T-cell (primary cell): ENCODE measurements around the gene MT1M. TPM values are rescaled to one million over a fixed set of nuclear protein-coding genes. Genes with fewer than 3 reads are reported as not detected.
A peak's percentile ranks its signal among the peaks of the same experiment; 100 is the strongest.

Experiments
- ATAC-seq, 4 experiments: fragments of 200-7000 bp in 3 of 4; fragments of 150-1000 bp in 1 of 4; cut with Tn5 transposase; replicated peaks in 1 of 4; 1 replicate in 3 of 4; 2 replicates in 1 of 4; pipeline ENCODE4 v1.10.0; 2021; ENCODE audit warnings: moderate library complexity in 3 of 4, mild to moderate bottlenecking in 2 of 4, moderate number of reproducible peaks in 1 of 4
- CTCF ChIA-PET, 2 donors: fragments of 300-600 bp; sonication (Branson Sonifier 250); formaldehyde crosslinking; loops; one replicate each; lab custom pipeline; 2022; ENCODE audit warnings: antibody characterized with exemption in 2 of 2; lab: Charles Lee
- POLR2A ChIA-PET, 2 donors: fragments of 300-600 bp; sonication (Branson Sonifier 250); formaldehyde crosslinking; loops; one replicate each; lab custom pipeline; 2022; ENCODE audit warnings: antibody characterized with exemption in 2 of 2; lab: Charles Lee
- DNase-seq, 35 experiments: peaks; one replicate each; pipeline versions ENCODE4 v3.0.0 to v3.0.0-alpha.2; 2013 to 2023
- H3K27ac ChIP-seq: one replicate; pipeline ENCODE4 v1.5.1; 2013; ENCODE audit warnings: low read length
- H3K27me3 ChIP-seq, 2 experiments: replicated peaks in 1 of 2; 1 replicate in 1 of 2; 2 replicates in 1 of 2; pipeline versions ENCODE4 v1.6.1 to v1.7.0; 2013; ENCODE audit warnings: low read length in 1 of 2, mixed read lengths in 1 of 2; ENCODE audit not compliant: control insufficient read depth in 2 of 2, insufficient read depth in 2 of 2; ENCODE audit errors: extremely low read depth in 1 of 2
- H3K36me3 ChIP-seq, 2 donors: 1 replicate in 1 of 2; 2 replicates in 1 of 2; pipeline versions ENCODE4 v1.6.1 to v1.7.0; 2013; ENCODE audit warnings: low read length in 1 of 2; ENCODE audit not compliant: control insufficient read depth in 2 of 2, insufficient read depth in 1 of 2; ENCODE audit errors: extremely low read depth in 1 of 2
- H3K4me1 ChIP-seq, 2 experiments: 1 replicate in 1 of 2; 2 replicates in 1 of 2; pipeline versions ENCODE4 v1.6.1 to v1.7.0; 2013; ENCODE audit warnings: low read length in 2 of 2, mixed read lengths in 1 of 2; ENCODE audit not compliant: insufficient read depth in 2 of 2, control insufficient read depth in 1 of 2; ENCODE audit errors: extremely low read depth in 1 of 2
- H3K4me3 ChIP-seq, 2 donors: 1 replicate in 1 of 2; 2 replicates in 1 of 2; pipeline versions ENCODE4 v1.5.1 to v1.7.0; 2013; ENCODE audit warnings: mild to moderate bottlenecking in 2 of 2, low read length in 1 of 2, moderate library complexity in 1 of 2; ENCODE audit not compliant: control insufficient read depth in 1 of 2; ENCODE audit errors: extremely low read depth in 1 of 2
- H3K9me3 ChIP-seq: 2 replicates; pipeline ENCODE4 v1.7.0; 2013
- H3K27ac Mint-ChIP-seq, 2 donors: one replicate each; pipeline ENCODE4 v1.8.0; 2020 to 2021; ENCODE audit warnings: mild to moderate bottlenecking in 2 of 2, mixed read lengths in 2 of 2
- H3K27me3 Mint-ChIP-seq, 2 donors: one replicate each; pipeline ENCODE4 v1.8.0; 2021 to 2022; ENCODE audit warnings: mixed read lengths in 2 of 2
- H3K36me3 Mint-ChIP-seq: one replicate; pipeline ENCODE4 v1.8.0; 2021; ENCODE audit warnings: mixed read lengths
- H3K4me1 Mint-ChIP-seq, 3 donors: one replicate each; pipeline ENCODE4 v1.8.0; 2020 to 2022; ENCODE audit warnings: mixed read lengths in 3 of 3, mild to moderate bottlenecking in 1 of 3
- H3K4me3 Mint-ChIP-seq, 3 donors: one replicate each; pipeline ENCODE4 v1.8.0; 2020 to 2022; ENCODE audit warnings: mild to moderate bottlenecking in 3 of 3, mixed read lengths in 3 of 3, moderate library complexity in 3 of 3
- H3K9me3 Mint-ChIP-seq, 3 donors: one replicate each; pipeline ENCODE4 v1.8.0; 2020 to 2022; ENCODE audit warnings: mixed read lengths in 3 of 3
- WGBS: methylation state at CpG from one replicate; pipeline ENCODE4 v1.1.5; 2013; ENCODE audit warnings: missing lambda C conversion rate; ENCODE audit not compliant: insufficient coverage; 5-methylcytosine and 5-hydroxymethylcytosine counted together
- total RNA-seq, 35 experiments: library from RNA in 6 of 35; stranded (reverse) in 6 of 35; fragments of 120-200 nt in 1 of 35; gene quantifications; one replicate each; pipeline versions ENCODE4 v1.2.1 to v1.2.4 and lab custom pipeline; 2013 to 2026

The MT1M gene
- total RNA-seq, 5 donors from 2014 or later (not counting 1 experiment from before 2014, with no cell fraction given), result not detected

GRCh38 chr16:56601325-56601724 is 31.1 kb upstream of the MT1M start:
- no peak for ATAC-seq
- Mint-ChIP-seq H3K27ac (no peak overlapping the region), H3K4me3 (no peak overlapping the region), H3K27me3 (peaks cover 4 to 11% of the 10 kb centered on the region in 2 donors), H3K36me3 (no peaks in the 10 kb centered on the region), H3K4me1 (peaks cover 2 to 5% (median 4%) of the 10 kb centered on the region in 3 donors), H3K9me3 (no peaks in the 10 kb centered on the region)
- 61% methylated on average over 4 of the region's 9 CpGs for WGBS
- ChIA-PET POLR2A (no interaction called here), CTCF (interaction anchor here (0.7 to 2.0 kb wide), 4 partner anchors 9 to 238 kb away, joined by 4 to 11 read pairs (median 6); no protein-coding TSS in a partner anchor)
- no peaks in the 10 kb centered on the region for H3K36me3 ChIP-seq
- no peaks in the 10 kb centered on the region for H3K9me3 ChIP-seq
- H3K27ac ChIP-seq, result no peak overlapping the region
- no peak for DNase-seq
- H3K4me3 ChIP-seq, result no peak overlapping the region
- H3K27me3 ChIP-seq, result peaks cover 0 to 16% of the 10 kb centered on the region in 2 experiments
- peaks cover 0 to 3% of the 10 kb centered on the region in 2 experiments for H3K4me1 ChIP-seq

- ChIA-PET POLR2A (interaction anchor here (0.6 to 1.4 kb wide), 2 partner anchors 12 to 130 kb away, joined by 3 read pairs; no protein-coding TSS in a partner anchor), CTCF (interaction anchor here (0.8 to 1.9 kb wide), 3 partner anchors 40 to 99 kb away, joined by 3 to 6 read pairs (median 5); no protein-coding TSS in a partner anchor)
- Histone ChIP-seq H3K4me1 (peaks cover 8 to 23% of the 10 kb centered on the region in 2 experiments), H3K27me3 (peaks cover 0 to 16% of the 10 kb centered on the region in 2 experiments), H3K36me3 (no peaks in the 10 kb centered on the region), H3K9me3 (no peaks in the 10 kb centered on the region), H3K4me3 (no peak overlapping the region), H3K27ac (no peak overlapping the region)
- H3K36me3 Mint-ChIP-seq, result no peaks in the 10 kb centered on the region
- H3K27me3 Mint-ChIP-seq, result peaks cover 4 to 11% of the 10 kb centered on the region in 2 donors
- no peak overlapping the region for H3K27ac Mint-ChIP-seq
- H3K4me1 Mint-ChIP-seq, result peaks cover 21 to 24% (median 21%) of the 10 kb centered on the region in 3 donors
- DNase-seq (peak in 4 of 35 experiments; percentile 4 to 56 (median 12)), ATAC-seq (peak in 1 of 4 experiments; percentile 15)
- H3K4me3 Mint-ChIP-seq, result no peak overlapping the region
- H3K9me3 Mint-ChIP-seq, result no peaks in the 10 kb centered on the region
- 64% methylated on average over 4 of the region's 4 CpGs for WGBS
These were observed 28.9 kb upstream of the MT1M start for GRCh38 chr16:56603589-56603988.

- ATAC-seq, result no peak
- POLR2A ChIA-PET, result interaction anchor here in 1 of 2 donors (1.4 kb wide), 1 partner anchor 11 kb away, joined by 3 read pairs; no protein-coding TSS in a partner anchor
These were observed 27.5 kb upstream of the MT1M start for GRCh38 chr16:56604966-56605365.

GRCh38 chr16:56605475-56605874 is 27.0 kb upstream of the MT1M start:
- peak overlapping the region in 1 of 2 donors; percentile 94 for H3K27ac Mint-ChIP-seq
- POLR2A ChIA-PET, result no interaction called here
- no peak overlapping the region for H3K4me3 ChIP-seq

More at GRCh38 chr16:56604966-56605365, 27.5 kb upstream of the MT1M start:
- 92% methylated on average over 2 of the region's 4 CpGs for WGBS
- H3K9me3 Mint-ChIP-seq, result no peaks in the 10 kb centered on the region
- no peak overlapping the region for H3K4me3 ChIP-seq
- peaks cover 29 to 37% (median 35%) of the 10 kb centered on the region in 3 donors for H3K4me1 Mint-ChIP-seq
- H3K27me3 Mint-ChIP-seq, result peaks cover 4 to 11% of the 10 kb centered on the region in 2 donors
- no peak overlapping the region for H3K4me3 Mint-ChIP-seq
- H3K36me3 Mint-ChIP-seq, result no peaks in the 10 kb centered on the region
- H3K27ac Mint-ChIP-seq, result peak overlapping the region in 1 of 2 donors; percentile 7
- peaks cover 17 to 37% of the 10 kb centered on the region in 2 experiments for H3K4me1 ChIP-seq
- CTCF ChIA-PET, result interaction anchor here (1.3 to 3.7 kb wide), 2 partner anchors 96 to 97 kb away, joined by 3 to 24 read pairs; no protein-coding TSS in a partner anchor
- H3K36me3 ChIP-seq, result no peaks in the 10 kb centered on the region
- no peak for DNase-seq
- peaks cover 0 to 16% of the 10 kb centered on the region in 2 experiments for H3K27me3 ChIP-seq
- H3K27ac ChIP-seq, result no peak overlapping the region
- H3K9me3 ChIP-seq, result no peaks in the 10 kb centered on the region

GRCh38 chr16:56606071-56606475 is 26.4 kb upstream of the MT1M start:
- Mint-ChIP-seq H3K27me3 (peaks cover 0 to 4% of the 10 kb centered on the region in 2 donors), H3K36me3 (no peaks in the 10 kb centered on the region), H3K4me3 (no peak overlapping the region), H3K4me1 (peaks cover 40 to 46% (median 46%) of the 10 kb centered on the region in 3 donors), H3K27ac (peak overlapping the region; percentile 86 to 94), H3K9me3 (no peaks in the 10 kb centered on the region)
- Histone ChIP-seq H3K4me3 (no peak overlapping the region), H3K4me1 (peaks cover 27 to 45% of the 10 kb centered on the region in 2 experiments), H3K36me3 (no peaks in the 10 kb centered on the region), H3K27me3 (peaks cover 0 to 9% of the 10 kb centered on the region in 2 experiments), H3K9me3 (no peaks in the 10 kb centered on the region), H3K27ac (peak overlapping the region; percentile 62)
- POLR2A ChIA-PET, result no interaction called here
- CTCF ChIA-PET, result interaction anchor here in 1 of 2 donors (3.7 kb wide), 1 partner anchor 95 kb away, joined by 24 read pairs; no protein-coding TSS in a partner anchor
- DNase-seq, result no peak
- ATAC-seq, result no peak
- 93% methylated on average over 2 of the region's 3 CpGs for WGBS

More at GRCh38 chr16:56605475-56605874, 27.0 kb upstream of the MT1M start:
- peaks cover 23 to 41% of the 10 kb centered on the region in 2 experiments for H3K4me1 ChIP-seq
- H3K9me3 ChIP-seq, result no peaks in the 10 kb centered on the region
- Mint-ChIP-seq H3K27me3 (peaks cover under 1 to 7% of the 10 kb centered on the region in 2 donors), H3K9me3 (no peaks in the 10 kb centered on the region), H3K36me3 (no peaks in the 10 kb centered on the region), H3K4me3 (no peak overlapping the region), H3K4me1 (peaks cover 35 to 40% (median 40%) of the 10 kb centered on the region in 3 donors)
- ATAC-seq (no peak), DNase-seq (no peak)
- CTCF ChIA-PET, result interaction anchor here (1.3 to 3.7 kb wide), 2 partner anchors 96 kb away, joined by 3 to 24 read pairs; no protein-coding TSS in a partner anchor
- no CpG with 5 or more reads among the region's 1 CpG for WGBS
- peaks cover 0 to 15% of the 10 kb centered on the region in 2 experiments for H3K27me3 ChIP-seq
- H3K36me3 ChIP-seq, result no peaks in the 10 kb centered on the region
- H3K27ac ChIP-seq, result no peak overlapping the region

- H3K27me3 ChIP-seq, result peaks cover 0 to 4% of the 10 kb centered on the region in 2 experiments
- no peaks in the 10 kb centered on the region for H3K36me3 Mint-ChIP-seq
- H3K9me3 Mint-ChIP-seq, result no peaks in the 10 kb centered on the region
- H3K27me3 Mint-ChIP-seq, result peaks cover 0 to 3% of the 10 kb centered on the region in 2 donors
- H3K27ac ChIP-seq, result peak overlapping the region; percentile 62
- peaks cover 27 to 50% of the 10 kb centered on the region in 2 experiments for H3K4me1 ChIP-seq
- H3K4me3 Mint-ChIP-seq, result peak overlapping the region; percentile 28 to 96 (median 59)
- H3K4me1 Mint-ChIP-seq, result peaks cover 45 to 51% (median 51%) of the 10 kb centered on the region in 3 donors
- H3K27ac Mint-ChIP-seq, result peak overlapping the region; percentile 86 to 94
- POLR2A ChIA-PET, result no interaction called here
- H3K9me3 ChIP-seq, result no peaks in the 10 kb centered on the region
- CTCF ChIA-PET, result interaction anchor here in 1 of 2 donors (3.7 kb wide), 1 partner anchor 95 kb away, joined by 24 read pairs; no protein-coding TSS in a partner anchor
- no peak for ATAC-seq
- 92% methylated on average over 3 of the region's 8 CpGs for WGBS
- no peaks in the 10 kb centered on the region for H3K36me3 ChIP-seq
- no peak overlapping the region for H3K4me3 ChIP-seq
- no peak for DNase-seq
These were observed 25.9 kb upstream of the MT1M start for GRCh38 chr16:56606476-56607108.
